Skin epidermis (tissue), 12 donors: ENCODE measurements around the gene GOLGA7B.

ENCODE experiments used
- H3K27ac ChIP-seq, 21 experiments: fragments of 200-600 bp; sonication (generic) in 11 of 21; one replicate each; pipeline ENCODE4 v1.5.0; 2020; ENCODE audit warnings: mild to moderate bottlenecking in 3 of 21, inconsistent platforms in 2 of 21, moderate library complexity in 2 of 21
- H3K4me3 ChIP-seq, 7 experiments: fragments of 200-600 bp; sonication (generic) in 2 of 7; one replicate each; pipeline ENCODE4 v1.5.0; 2020; ENCODE audit warnings: inconsistent platforms in 2 of 7, mild to moderate bottlenecking in 2 of 7, moderate library complexity in 1 of 7

GOLGA7B gene

GRCh38 chr10:97888641-97889262 is 39.1 kb downstream of the GOLGA7B start:
- Histone ChIP-seq H3K4me3 (no peak overlapping the region), H3K27ac (peak overlapping the region in 11 of 21 experiments; percentile 23 to 80 (median 59))

DNA sequence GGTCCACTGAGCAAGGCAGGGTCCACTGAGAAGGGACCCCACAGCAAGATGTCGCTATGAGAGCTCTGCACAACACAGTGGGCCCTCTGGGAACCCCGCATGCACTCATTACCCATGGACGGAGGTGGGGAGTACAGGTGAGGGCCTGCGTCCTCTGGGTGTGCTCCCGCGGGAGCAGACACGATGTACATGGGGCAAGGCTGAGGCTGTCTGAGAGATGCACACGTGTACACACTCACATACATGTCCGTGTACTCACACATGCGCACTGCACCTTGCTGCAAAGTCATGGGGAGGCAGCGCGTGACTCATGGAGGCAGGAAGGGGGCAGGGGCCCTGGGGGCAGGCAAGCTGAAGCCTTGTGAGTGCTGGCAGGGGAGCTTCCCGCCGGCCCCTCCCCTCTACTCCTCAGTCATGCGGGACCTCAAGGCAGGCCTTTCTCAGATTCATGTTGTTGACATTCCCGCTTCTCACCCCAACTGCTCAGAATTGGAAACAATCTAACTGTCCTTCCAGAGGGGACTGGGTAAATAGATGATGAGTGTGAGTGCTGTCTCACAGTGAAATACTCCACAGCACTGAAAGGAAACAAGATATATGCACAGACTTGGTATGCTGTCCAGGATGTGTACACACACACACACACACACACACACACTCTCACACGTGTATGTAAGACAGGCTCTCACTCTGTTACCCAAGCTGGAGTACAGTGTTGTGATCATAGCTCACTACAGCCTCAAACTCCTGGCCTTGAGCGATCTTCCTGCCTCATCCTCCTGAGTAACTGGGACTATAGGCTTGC is 40.0 kb downstream of the GOLGA7B start:
- peak overlapping the region in 12 of 21 experiments; percentile 17 to 80 (median 59) for H3K27ac ChIP-seq

DNA sequence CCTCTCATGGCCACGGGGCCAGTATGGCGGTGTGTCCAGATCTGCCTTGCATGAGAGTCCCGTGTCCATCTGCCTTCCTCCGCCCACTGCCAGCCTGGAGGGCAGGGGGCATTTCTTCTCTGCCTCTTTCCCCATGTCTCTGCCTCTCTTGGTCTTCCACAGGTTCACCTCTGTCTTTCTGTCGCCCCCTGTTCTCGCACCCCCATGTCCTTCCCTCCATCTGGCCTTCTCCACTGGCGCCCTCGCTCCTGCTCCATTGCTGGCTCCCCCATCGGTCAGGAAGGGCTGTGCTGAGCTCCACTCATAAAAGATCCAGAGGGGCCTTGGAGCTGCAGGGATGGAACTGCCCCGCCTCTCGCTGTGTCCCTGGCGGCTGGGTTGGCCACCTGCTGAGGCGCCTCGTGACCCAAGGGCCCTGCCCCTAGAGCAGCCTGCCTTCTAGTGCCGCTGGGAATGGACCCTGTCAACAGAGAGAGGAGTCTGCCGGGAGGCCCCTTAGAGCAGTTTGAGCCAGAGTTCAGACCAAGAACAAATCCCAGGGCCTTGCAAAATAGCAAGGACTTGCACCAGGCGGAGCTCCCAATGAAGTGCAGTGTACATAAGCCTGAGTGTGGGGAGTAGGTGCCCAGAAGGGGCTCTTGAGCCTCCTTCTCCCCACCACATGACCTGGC is 42.0 kb downstream of the GOLGA7B start:
- Histone ChIP-seq H3K27ac (no peak overlapping the region), H3K4me3 (no peak overlapping the region)

More for the DNA sequence above, 40.0 kb downstream of the GOLGA7B start:
- no peak overlapping the region for H3K4me3 ChIP-seq

DNA sequence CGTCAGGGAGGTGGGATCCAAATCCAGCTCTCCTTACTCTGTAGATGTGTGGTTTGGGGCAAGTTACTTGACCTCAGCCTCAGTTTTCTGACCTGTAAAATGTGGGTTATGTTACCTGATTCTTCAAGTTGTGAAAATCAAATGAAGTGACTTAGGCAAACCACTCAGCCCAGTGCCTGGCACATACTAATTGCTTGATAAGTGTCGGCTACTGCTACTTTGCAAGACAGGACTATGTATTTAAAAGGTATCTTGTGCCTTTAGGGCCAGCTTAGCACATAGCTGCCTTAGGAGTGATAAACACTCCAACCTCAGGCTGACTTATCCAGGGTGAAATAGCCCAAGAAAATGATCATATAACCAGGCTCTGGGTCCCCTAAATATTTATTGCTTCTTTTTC is 42.9 kb downstream of the GOLGA7B start:
- no peak overlapping the region for H3K27ac ChIP-seq
- H3K4me3 ChIP-seq, result no peak overlapping the region

DNA sequence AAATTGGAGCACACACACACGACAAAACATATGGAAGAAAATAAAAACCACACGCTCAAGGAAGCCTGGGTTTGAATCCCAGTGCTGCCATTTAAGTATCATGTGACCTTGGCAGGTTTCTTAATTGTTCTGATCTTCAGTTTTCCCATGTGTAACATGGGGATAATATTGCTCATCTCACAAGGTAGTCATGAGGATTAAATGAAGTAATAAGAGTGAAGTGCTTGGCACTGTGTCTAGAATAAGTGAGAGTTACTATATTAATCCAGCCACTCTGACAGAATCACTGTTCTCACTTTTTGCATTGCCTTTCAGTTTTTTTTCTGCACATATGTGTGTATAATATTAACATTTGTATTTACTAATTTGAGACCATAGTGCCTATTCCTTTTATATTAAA is 43.3 kb downstream of the GOLGA7B start:
- no peak overlapping the region for H3K4me3 ChIP-seq
- no peak overlapping the region for H3K27ac ChIP-seq

DNA sequence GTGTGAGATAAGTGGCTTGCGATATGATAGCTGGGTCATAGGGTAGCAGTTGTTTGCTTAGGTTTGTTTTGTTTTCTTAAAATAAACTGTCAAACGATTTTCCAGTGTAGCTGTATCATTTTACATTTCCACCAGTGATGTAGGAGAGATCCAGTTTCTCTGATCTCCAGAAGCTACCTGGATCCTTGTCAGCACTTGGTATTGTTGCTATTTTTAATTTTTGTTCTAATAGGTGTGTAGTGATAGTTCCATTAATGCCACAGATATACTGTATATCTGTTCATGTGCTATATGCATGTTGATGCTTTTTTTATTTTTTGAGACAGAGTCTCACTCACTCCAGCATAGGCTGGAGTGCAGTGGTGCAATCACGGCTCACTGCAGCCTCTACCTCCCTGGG is 44.4 kb downstream of the GOLGA7B start:
- no peak overlapping the region for H3K27ac ChIP-seq
- no peak overlapping the region for H3K4me3 ChIP-seq

DNA sequence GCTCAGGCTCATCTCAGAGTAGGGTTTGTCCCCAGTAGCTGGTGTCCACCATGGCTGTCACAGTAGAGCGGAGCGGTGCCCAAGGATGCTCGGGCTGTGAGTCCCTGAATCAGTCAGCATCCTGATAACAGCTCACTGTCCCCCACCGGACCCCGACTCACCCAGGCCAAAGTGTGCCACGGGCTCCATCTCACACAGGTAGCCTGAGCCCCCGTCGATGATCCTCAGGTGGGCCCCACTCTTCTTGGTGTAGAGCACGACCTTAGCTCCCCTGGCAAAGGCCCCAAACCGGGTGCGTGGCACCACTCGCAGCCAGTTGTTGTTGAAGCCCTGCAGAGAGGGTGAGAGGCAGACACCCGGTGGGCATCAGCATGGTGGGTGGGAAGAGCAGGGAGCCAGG is 45.4 kb downstream of the GOLGA7B start:
- Histone ChIP-seq H3K4me3 (no peak overlapping the region), H3K27ac (no peak overlapping the region)

DNA sequence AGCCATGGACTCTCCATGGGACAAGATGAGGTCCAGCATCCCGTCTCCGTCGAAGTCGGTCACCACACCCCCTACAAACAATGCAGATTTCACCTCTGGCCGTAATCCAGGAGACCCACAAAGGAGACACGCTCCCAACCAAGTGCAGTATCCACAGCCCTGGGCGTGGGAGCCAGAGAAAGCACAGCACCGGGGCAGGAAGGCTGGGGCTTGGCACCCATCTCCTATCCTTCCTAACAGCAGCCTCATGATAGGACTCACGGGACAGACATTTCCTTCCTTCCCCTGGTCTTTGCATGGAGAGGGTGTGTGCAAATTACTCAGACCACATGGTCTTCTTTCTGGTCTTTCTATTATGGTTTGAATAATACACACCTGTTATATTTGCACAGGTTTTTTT is 46.3 kb downstream of the GOLGA7B start:
- Histone ChIP-seq H3K4me3 (no peak overlapping the region), H3K27ac (no peak overlapping the region)

GRCh38 chr10:97896756-97897358 is 47.2 kb downstream of the GOLGA7B start:
- Histone ChIP-seq H3K27ac (no peak overlapping the region), H3K4me3 (no peak overlapping the region)

DNA sequence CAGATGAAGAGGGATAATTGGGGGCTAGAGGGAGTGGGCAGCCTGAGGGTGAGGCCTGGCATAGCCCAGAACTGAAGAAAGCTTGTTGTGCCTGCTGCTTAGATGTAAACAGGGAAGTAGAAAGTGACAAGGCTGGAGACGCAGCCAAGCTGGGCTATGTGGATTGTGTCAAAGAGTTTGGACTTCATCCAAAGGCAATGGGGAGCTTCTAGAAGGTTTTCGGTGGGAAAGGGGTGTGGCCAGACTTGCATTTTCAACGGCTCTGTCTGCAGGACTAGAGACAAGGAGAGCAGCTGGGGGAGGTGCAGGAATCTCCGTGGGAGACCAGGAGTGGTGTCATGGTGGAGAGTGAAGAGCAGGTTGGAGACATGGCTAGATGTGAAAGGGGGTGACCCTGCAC is 48.8 kb downstream of the GOLGA7B start:
- no peak overlapping the region for H3K4me3 ChIP-seq
- H3K27ac ChIP-seq, result no peak overlapping the region

DNA sequence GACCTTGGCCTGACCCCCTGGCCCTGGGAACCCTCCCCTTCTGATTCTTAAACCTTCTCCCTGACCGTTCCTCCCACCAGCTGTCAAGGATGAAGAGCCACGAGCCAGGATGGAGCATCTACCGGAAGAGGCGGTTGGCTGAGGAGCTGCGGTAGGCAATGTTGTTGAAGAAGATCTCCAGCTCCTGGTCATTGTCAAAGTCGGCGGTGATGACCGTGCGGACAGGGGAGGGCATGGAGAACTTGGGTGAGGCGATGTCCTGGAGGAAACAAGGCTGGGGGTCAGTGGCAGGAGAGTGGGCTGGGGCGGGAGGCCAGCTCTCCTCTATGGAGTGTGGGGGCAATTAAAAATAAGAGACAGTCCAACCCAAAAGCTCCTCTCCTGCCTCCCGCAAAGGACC is 51.7 kb downstream of the GOLGA7B start:
- Histone ChIP-seq H3K4me3 (no peak overlapping the region), H3K27ac (no peak overlapping the region)

GRCh38 chr10:97903128-97904017 is 53.7 kb downstream of the GOLGA7B start:
- Histone ChIP-seq H3K27ac (no peak overlapping the region), H3K4me3 (no peak overlapping the region)

- H3K27ac ChIP-seq, result no peak overlapping the region
- no peak overlapping the region for H3K4me3 ChIP-seq
Observed at GRCh38 chr10:97904018-97904381, 54.4 kb downstream of the GOLGA7B start.

DNA sequence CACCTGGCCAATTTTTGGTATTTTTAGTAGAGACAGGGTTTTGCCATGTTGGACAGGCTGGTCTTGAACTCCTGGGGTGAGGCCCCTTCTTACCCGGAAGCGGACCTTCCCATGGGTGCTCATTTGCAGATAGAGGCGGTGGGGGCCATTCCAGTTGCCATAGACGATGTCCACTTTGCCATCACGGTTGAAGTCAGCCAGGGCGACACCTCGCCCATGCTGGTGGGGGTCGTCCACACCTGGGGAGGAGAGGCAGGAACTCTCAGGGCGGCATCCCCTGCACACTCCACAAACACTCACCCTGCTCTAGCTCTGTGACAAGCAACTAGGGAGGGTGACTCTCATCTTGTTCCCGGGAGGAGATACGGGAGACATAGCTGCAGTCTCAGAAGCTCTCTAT is 54.9 kb downstream of the GOLGA7B start:
- Histone ChIP-seq H3K4me3 (no peak overlapping the region), H3K27ac (no peak overlapping the region)

DNA sequence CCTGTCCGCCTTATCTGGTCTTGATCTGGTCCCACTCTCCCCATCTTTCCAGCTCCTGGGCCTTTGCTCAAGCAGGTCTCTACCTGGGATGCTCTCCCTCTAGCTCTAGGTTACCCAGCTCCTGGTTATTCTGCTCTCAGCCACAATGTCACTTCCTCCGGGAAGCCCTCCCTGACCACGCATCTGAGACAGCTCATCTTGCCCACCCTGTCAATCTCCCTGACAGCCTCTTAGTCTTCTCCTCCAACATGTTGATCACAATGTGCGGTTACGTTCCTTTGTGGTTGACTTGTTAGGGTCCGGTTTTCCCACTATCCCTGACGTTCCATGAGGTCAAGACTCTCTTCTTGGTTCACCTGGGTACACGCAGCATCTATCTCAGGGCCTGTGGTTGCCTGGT is 55.6 kb downstream of the GOLGA7B start:
- no peak overlapping the region for H3K4me3 ChIP-seq
- H3K27ac ChIP-seq, result no peak overlapping the region

DNA sequence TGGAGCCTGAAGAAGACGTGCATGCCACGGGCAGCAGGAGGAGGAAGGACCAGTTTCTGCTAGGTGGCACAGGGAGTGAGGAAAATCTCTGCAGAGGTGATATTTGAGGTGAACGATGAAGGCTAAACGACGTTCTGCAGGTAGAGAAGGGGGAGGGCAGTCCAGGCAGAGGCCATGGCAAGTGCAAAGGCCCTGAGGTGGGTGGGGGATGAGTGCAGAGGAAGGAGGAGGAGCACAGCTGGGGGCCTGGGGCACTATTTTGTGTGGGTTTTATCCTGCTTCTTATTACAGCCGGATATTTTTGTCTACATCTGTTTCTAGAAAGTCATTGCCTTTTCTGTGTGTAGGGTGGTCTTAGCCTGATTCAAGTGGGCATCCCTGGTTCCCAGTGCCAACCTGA is 57.6 kb downstream of the GOLGA7B start:
- no peak overlapping the region for H3K27ac ChIP-seq

DNA sequence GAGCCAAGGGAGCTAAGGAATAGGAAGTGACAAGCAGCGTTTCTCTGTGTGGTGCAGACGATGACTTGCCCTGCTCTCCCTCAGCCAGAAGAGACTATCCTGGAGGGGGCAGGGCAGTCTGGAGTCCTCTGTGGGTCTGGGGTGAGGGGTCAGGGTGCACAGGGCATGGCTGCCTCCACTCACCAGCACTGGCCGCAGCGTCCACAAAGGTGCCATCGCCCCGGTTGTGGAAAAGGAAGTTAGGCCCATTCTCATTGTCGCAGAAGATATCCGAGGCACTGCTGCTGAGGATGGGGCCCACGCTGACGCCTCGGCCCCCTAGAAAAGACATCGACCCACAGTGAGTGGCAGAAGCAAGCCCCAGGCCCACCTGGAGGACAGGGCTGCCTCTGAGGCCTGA is 58.2 kb downstream of the GOLGA7B start:
- no peak overlapping the region for H3K4me3 ChIP-seq
- no peak overlapping the region for H3K27ac ChIP-seq

More for the DNA sequence above, 57.6 kb downstream of the GOLGA7B start:
- no peak overlapping the region for H3K4me3 ChIP-seq

GRCh38 chr10:97910661-97911060 is 61.0 kb downstream of the GOLGA7B start:
- no peak overlapping the region for H3K4me3 ChIP-seq

DNA sequence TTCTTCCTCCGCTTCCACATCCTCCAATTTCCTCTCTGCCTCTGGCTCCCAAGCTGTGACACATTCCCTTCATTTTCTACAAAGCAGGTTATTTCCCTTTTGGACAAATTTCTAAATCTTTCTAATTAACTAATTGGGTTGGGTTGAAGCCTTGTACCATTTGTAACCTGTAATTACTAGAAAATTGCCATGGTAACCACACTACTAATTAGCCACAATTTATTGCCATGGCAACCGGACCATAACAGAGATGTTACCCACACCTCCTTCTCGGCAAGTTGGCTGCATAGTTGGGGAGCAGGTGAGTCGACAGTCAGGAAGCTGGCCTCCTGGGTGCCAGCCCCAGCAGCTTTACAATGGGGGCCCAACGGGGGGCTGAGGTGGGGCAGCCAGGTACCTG is 61.6 kb downstream of the GOLGA7B start:
- no peak overlapping the region for H3K4me3 ChIP-seq
- no peak overlapping the region for H3K27ac ChIP-seq

More at GRCh38 chr10:97910661-97911060, 61.0 kb downstream of the GOLGA7B start:
- no peak overlapping the region for H3K27ac ChIP-seq

DNA sequence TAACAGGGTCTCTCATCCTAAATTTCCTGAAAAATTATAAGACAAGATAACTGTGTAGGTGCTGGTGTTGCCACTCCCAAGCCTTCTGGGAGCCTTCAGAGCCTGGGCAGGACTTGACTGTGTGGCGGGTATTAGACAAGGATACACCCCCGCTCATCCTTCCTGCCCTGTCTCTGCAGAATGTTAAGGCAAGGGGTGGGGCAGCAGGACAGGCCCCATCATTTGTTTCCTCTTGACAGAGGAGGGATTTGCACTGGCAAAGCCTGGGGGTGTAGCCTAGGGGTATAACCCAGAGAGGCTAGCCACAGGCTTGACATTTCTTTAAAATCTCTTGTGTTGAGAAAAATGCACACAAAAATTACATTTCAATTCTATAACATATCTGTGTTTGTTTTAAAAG is 63.5 kb downstream of the GOLGA7B start:
- no peak overlapping the region for H3K27ac ChIP-seq
- no peak overlapping the region for H3K4me3 ChIP-seq
